ENCODE data around the gene UROC1. TPM values are rescaled to one million over a fixed set of nuclear protein-coding genes. Genes with fewer than 3 reads are reported as not detected.

UROC1 gene
- total and polyA plus RNA-seq, 2 of the 13 experiments (the other 11 are each of a cell fraction or from before 2014, with no cell fraction given): 0.71 to 1.3 TPM

GRCh38 chr3:126481808-126482502, 35.6 kb downstream of the UROC1 start (continued):
- TF ChIP-seq HMGXB4 (CRISPR knock-in tag; IDR thresholded peaks at IDR 0.05; ENCODE audit: borderline replicate concordance in 1 of 2, low read depth in 1 of 2): no peak
- TF ChIP-seq ZNF850 (CRISPR knock-in tag; conservative IDR thresholded peaks at IDR 0.05): no peak
- TF ChIP-seq RERE (CRISPR knock-in tag; IDR thresholded peaks at IDR 0.05; ENCODE audit: low read depth): no peak
- TF ChIP-seq HBP1 (CRISPR knock-in tag; IDR thresholded peaks at IDR 0.05; ENCODE audit: low read depth): no peak
- TF ChIP-seq KAT8 (CRISPR knock-in tag; IDR thresholded peaks at IDR 0.05): peak; percentile 39; the same call in 1 of the 2 replicates
- no peak for TF ChIP-seq MAFF (IDR thresholded peaks at IDR 0.05; ENCODE audit: low read depth, low read length)
- peak; percentile 23; the same call in 1 of the 2 replicates for TF ChIP-seq ZSCAN21 (CRISPR knock-in tag; IDR thresholded peaks at IDR 0.05; ENCODE audit: borderline replicate concordance)
- TF ChIP-seq AFF4 (CRISPR knock-in tag; IDR thresholded peaks at IDR 0.05): no peak
- no peak for TF ChIP-seq ZNF12 (CRISPR knock-in tag; IDR thresholded peaks at IDR 0.05)
- TF ChIP-seq HNRNPL (IDR thresholded peaks at IDR 0.05; ENCODE audit: low read depth, low read length): peak; percentile 89
- no peak for TF ChIP-seq TRIM24 (CRISPR knock-in tag; IDR thresholded peaks at IDR 0.05)
- TF ChIP-seq ZEB1 (IDR thresholded peaks at IDR 0.05; ENCODE audit: insufficient replicate concordance, low read depth): no peak
- TF ChIP-seq ZNF672 (CRISPR knock-in tag; IDR thresholded peaks at IDR 0.05): no peak
- TF ChIP-seq HOXA3 (CRISPR knock-in tag; IDR thresholded peaks at IDR 0.05): peak; percentile 32; the same call in 1 of the 2 replicates
- no peak for TF ChIP-seq ZNF121 (CRISPR knock-in tag; IDR thresholded peaks at IDR 0.05)
- no peak for TF ChIP-seq SNAI1 (CRISPR knock-in tag; IDR thresholded peaks at IDR 0.05; ENCODE audit: borderline replicate concordance)
